Esophagus muscularis mucosa (tissue), 4 donors: ENCODE results near the gene CSRP3. TPM values are rescaled to one million over a fixed set of nuclear protein-coding genes. Genes with fewer than 3 reads are reported as not detected.

Experiments
- DNase-seq: peaks from one replicate; pipeline ENCODE4 v3.0.0-alpha.2; 2017; ENCODE audit errors: extremely low spot score
- H3K27ac ChIP-seq, 4 donors: fragments of 200-600 bp; sonication (generic); replicated peaks in 1 of 4; 1 replicate in 3 of 4; 2 replicates in 1 of 4; pipeline ENCODE4 v1.5.1; 2016 to 2019; ENCODE audit warnings: mild to moderate bottlenecking in 1 of 4
- H3K27me3 ChIP-seq, 4 donors: fragments of 200-600 bp; sonication (generic); one replicate each; pipeline versions ENCODE4 v1.5.1 to v1.6.0; 2016 to 2019
- H3K36me3 ChIP-seq, 4 donors: fragments of 200-600 bp; sonication (generic); one replicate each; pipeline ENCODE4 v1.5.1; 2016 to 2019
- H3K4me1 ChIP-seq, 4 donors: fragments of 200-600 bp; sonication (generic); one replicate each; pipeline ENCODE4 v1.5.1; 2016 to 2019
- H3K4me3 ChIP-seq, 4 donors: fragments of 200-600 bp; sonication (generic); 1 replicate in 2 of 4; 2 replicates in 2 of 4; pipeline ENCODE4 v1.5.1; 2016 to 2019; ENCODE audit warnings: mild to moderate bottlenecking in 4 of 4, moderate library complexity in 1 of 4
- H3K9me3 ChIP-seq, 4 donors: fragments of 200-600 bp; sonication (generic); 1 replicate in 3 of 4; 2 replicates in 1 of 4; pipeline ENCODE4 v1.5.1; 2016 to 2019
- CTCF ChIP-seq, 3 experiments: fragments of 200-600 bp in 2 of 3; fragments of 450-650 bp in 1 of 3; sonication (generic) in 2 of 3; IDR thresholded peaks; one replicate each; pipeline ENCODE4 v1.5.1; 2017 to 2019; ENCODE audit warnings: antibody characterized with exemption in 3 of 3, mild to moderate bottlenecking in 2 of 3, moderate library complexity in 1 of 3
- EP300 ChIP-seq: sonication (generic); formaldehyde crosslinking; IDR thresholded peaks from one replicate; pipeline ENCODE4 v1.6.1; 2017; ENCODE audit warnings: antibody characterized with exemption
- POLR2A ChIP-seq: fragments of 450-650 bp; IDR thresholded peaks from one replicate; pipeline ENCODE4 v1.6.1; 2017; ENCODE audit warnings: antibody characterized with exemption, moderate library complexity, mild to moderate bottlenecking, low read depth
- POLR2AphosphoS5 ChIP-seq, 2 donors: sonication (generic); formaldehyde crosslinking; IDR thresholded peaks; one replicate each; pipeline ENCODE4 v1.6.1; 2017; ENCODE audit warnings: antibody characterized with exemption in 2 of 2
- WGBS: methylation state at CpG from one replicate; pipeline ENCODE4 v1.1.5; 2018; 5-methylcytosine and 5-hydroxymethylcytosine counted together
- intact Hi-C: fragments of 100-400 bp; cut with DNase I; formaldehyde crosslinking; loops from one replicate; pipeline ENCODE4 v1.15.1; 2023
- total RNA-seq, 4 donors: library from RNA; depleted of rRNA; stranded (reverse); fragments of >200 nt; gene quantifications; one replicate each; pipeline versions ENCODE4 v1.1.0 to v1.2.1, GENCODE V29; 2016

Gene CSRP3
- total RNA-seq, 4 donors from 2014 or later, result not detected

GRCh38 chr11:19209617-19210370 lies 8.0 kb upstream of the CSRP3 start:
- Histone ChIP-seq H3K4me3 (no peak overlapping the region), H3K27ac (no peak overlapping the region), H3K36me3 (no peaks in the 10 kb centered on the region), H3K4me1 (no peaks in the 10 kb centered on the region), H3K27me3 (peaks cover 0 to 4% (median 0%) of the 10 kb centered on the region in 4 donors), H3K9me3 (no peaks in the 10 kb centered on the region)
- intact Hi-C loops, result no loop called here
- WGBS, result 70% methylated on average over 4 of the region's 4 CpGs
- TF ChIP-seq CTCF (IDR thresholded peaks at IDR 0.05), result no peak
- no peak for TF ChIP-seq POLR2AphosphoS5 (IDR thresholded peaks at IDR 0.05)
- TF ChIP-seq POLR2A, result no peak
- no peak for TF ChIP-seq EP300
- no peak for DNase-seq

GRCh38 chr11:19208959-19209546 lies 7.3 kb upstream of the CSRP3 start:
- no peak for DNase-seq
- H3K27ac ChIP-seq, result no peak overlapping the region
- peaks cover 0 to 4% (median 0%) of the 10 kb centered on the region in 4 donors for H3K27me3 ChIP-seq
- no peaks in the 10 kb centered on the region for H3K4me1 ChIP-seq
- TF ChIP-seq EP300 (no peak), POLR2AphosphoS5 (IDR thresholded peaks at IDR 0.05) (no peak), CTCF (IDR thresholded peaks at IDR 0.05) (no peak), POLR2A (no peak)
- WGBS, result 75% methylated on average over 3 of the region's 3 CpGs
- intact Hi-C loops, result no loop called here
- no peaks in the 10 kb centered on the region for H3K9me3 ChIP-seq
- no peak overlapping the region for H3K4me3 ChIP-seq
- no peaks in the 10 kb centered on the region for H3K36me3 ChIP-seq

- no peaks in the 10 kb centered on the region for H3K36me3 ChIP-seq
- no peak for DNase-seq
- no peak for TF ChIP-seq POLR2AphosphoS5 (IDR thresholded peaks at IDR 0.05)
- no peak for TF ChIP-seq CTCF (IDR thresholded peaks at IDR 0.05)
- TF ChIP-seq EP300, result no peak
- TF ChIP-seq POLR2A, result no peak
- no peaks in the 10 kb centered on the region for H3K4me1 ChIP-seq
- no peak overlapping the region for H3K27ac ChIP-seq
- no peaks in the 10 kb centered on the region for H3K9me3 ChIP-seq
- intact Hi-C loops, result no loop called here
- H3K4me3 ChIP-seq, result no peak overlapping the region
- H3K27me3 ChIP-seq, result peaks cover 0 to 2% (median 0%) of the 10 kb centered on the region in 4 donors
- WGBS, result 79% methylated on average over 2 of the region's 2 CpGs
Observed at GRCh38 chr11:19208181-19208580, 6.4 kb upstream of the CSRP3 start.

- 91% methylated on average over 5 of the region's 5 CpGs for WGBS
- TF ChIP-seq CTCF (IDR thresholded peaks at IDR 0.05) (no peak), POLR2A (no peak), POLR2AphosphoS5 (IDR thresholded peaks at IDR 0.05) (no peak), EP300 (no peak)
- no peaks in the 10 kb centered on the region for H3K9me3 ChIP-seq
- H3K4me3 ChIP-seq, result no peak overlapping the region
- H3K4me1 ChIP-seq, result no peaks in the 10 kb centered on the region
- H3K36me3 ChIP-seq, result no peaks in the 10 kb centered on the region
- intact Hi-C loops, result no loop called here
- no peaks in the 10 kb centered on the region for H3K27me3 ChIP-seq
- H3K27ac ChIP-seq, result no peak overlapping the region
- no peak for DNase-seq
Observed at GRCh38 chr11:19204836-19205235, 3.1 kb upstream of the CSRP3 start.
